Fibroblast of skin of back (primary cell): ENCODE data around the gene ITSN2.
"Not testable (repeated sequence)": the region's sequence is repeated elsewhere in the genome, so short reads cannot be mapped to it uniquely, and the experiment has no call there.

Experiments used
- DNase-seq: peaks from one replicate; pipeline ENCODE4 v3.0.0-alpha.2; 2013

ITSN2 gene

DNA sequence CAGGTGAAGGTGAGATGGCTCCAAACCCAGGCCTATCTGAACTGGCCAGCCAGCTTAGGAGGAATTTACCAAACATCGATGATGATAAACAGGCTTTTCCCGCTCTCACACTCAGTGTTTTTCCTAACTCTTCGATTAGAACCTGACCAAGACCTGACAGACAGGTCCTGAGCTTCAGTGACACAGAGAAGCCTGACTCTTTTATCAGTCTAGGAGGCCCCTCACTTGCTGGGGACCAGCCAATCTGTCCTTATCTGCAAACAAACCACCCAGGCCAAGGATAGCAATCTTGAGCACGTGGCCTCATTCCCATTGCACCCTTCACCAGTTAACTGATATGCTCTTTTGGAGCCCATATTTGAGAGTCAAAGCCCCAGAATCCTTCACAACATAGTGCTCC, 1.9 kb upstream of the ITSN2 start:
- no peak for DNase-seq

DNA sequence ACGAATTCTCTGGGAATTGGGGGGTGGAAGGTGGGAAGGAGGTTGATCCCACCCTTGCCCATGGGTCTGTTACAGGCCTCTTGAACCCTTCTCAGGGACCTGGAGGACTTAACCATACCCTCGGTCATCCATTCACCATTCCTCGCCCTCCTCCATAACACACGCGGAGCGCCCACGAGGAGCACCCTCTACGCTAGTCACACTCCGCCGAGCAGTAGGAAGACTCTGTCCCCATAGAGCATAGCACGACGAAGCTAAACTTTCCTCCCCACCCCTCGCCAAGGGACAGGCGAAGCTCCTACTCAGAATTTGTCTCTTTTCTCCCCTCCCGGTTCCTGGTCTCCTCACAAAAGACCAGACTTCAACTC, 611 bp upstream of the ITSN2 start:
- DNase-seq: no peak

DNA sequence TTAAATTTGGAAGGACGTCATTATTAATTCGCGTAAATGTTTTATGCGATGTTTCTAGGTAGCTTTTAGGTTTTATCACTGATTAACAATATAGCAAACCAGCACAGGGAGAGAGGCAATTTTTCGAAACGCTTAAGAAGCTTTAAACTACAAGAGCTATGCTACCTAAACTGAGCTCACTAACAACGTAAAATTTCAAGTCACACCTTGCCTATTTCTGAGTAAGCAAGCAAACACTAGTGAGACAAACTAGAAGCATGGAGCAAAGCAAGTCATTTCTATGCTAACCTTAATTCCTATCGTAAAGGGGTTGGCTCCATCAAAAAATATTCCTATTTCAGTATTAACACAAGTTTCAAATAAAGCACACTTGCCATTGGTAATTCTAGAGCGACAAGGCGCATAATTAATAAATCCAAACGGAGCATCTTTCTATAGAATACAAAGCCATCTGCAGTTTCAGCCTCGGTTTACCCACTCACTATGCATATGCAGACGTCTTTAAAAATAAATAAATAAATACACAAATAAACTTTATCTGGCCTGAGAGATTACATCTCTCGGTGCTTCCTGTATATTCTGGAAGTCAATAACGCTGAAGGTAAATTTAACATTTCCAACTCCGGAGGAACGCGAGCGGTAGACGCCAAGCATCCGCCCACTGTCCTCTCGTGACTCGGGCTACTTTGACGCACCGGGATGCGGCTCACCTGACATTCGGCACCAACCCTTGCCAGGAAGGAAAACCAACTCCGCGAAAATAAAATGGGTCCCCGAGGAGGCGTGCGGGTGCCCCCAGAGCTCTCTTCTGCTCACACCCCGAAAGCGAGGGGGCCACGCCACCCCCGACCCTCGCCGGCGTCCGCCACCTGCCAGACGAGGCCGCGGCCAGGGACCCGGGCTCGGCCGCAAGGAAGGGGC, 947 bp downstream of the ITSN2 start:
- no peak for DNase-seq

DNA sequence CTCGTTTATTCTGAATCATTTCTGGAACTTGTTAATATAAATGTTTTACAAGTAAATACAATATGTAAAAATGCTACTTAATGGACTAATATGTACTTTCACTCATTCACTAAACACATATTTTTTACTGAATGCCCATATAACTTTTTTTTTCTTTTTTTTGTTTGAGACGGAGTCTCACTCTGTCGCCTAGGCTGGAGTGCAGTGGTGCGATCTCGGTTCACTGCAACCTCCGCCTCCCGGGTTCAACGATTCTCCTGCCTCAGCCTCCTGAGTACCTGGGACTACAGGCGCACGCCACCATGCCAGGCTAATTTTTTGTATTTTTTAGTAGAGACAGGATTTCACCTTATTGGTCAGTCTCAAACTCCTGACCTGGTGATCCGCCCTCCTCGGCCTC, 2.6 kb downstream of the ITSN2 start:
- DNase-seq: not testable (repeated sequence)

DNA sequence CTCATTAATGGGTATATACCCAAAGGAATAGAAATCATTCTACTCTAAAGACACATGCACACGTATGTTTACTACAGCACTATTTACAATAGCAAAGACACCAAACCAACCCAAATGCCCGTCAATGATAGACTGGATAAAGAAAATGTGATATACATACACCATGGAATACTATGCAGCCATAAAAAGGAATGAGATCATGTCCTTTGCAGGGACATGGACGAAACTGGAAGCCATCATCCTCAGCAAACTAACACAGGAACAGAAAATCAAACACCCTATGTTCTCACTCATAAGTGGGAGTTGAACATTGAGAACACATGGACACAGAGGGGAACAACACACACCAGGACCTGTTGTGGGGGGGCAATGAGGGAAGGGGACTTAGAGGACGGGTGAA, 3.2 kb downstream of the ITSN2 start:
- DNase-seq: not testable (repeated sequence)

DNA sequence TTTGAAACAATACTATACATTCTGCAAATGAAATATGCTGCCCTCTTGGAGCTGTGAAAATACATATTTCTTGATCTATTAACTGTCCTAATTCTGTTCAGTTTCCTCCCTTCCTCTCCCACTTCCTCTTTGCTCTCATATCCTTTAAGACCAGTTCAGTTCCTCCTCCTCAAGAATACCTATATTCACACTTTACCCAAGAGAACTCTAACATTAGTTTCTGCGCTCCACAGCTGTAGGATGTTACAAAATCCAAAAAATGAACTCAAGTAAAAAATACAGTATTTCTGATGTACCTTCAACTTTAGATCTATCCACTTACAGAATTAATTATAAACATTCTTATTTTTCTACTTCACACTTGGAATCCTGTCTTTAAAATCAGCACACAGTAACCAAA, 5.4 kb downstream of the ITSN2 start:
- no peak for DNase-seq

DNA sequence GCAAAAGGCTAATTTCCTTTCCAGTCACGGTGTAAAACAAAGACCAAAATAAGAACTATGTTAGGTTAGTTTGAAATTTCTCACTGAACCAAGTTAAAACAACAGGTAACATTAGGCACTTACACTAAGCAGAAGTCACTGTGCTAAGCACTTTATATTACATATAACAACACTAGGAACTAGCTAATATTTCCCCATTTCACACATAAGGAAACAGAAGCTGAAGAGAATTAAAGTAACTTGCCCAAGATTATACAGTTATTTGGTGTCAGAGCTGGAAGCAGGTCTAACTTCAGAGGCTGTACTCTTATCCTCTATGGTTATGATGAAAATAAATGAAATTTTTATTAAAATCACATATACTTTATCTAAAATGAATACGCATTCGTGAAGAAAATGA, 5.9 kb downstream of the ITSN2 start:
- no peak for DNase-seq

DNA sequence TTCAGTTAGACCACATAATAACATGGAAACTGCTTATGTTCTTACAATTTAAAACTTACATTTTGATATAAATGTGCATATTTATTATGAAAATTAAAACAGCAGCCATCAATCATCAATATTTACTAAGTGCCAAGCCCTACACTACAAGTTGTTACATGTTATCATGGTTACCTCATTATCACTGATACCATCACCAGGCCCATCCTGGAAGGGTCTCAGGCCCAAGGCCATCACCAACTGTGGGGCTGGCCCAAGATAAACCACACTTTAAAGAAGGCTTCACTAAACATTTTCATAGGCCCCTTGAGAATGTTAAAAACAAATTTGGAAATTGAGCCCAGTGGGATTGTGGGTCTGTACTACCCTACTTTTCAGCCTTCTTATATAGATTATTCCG, 6.4 kb downstream of the ITSN2 start:
- no peak for DNase-seq

DNA sequence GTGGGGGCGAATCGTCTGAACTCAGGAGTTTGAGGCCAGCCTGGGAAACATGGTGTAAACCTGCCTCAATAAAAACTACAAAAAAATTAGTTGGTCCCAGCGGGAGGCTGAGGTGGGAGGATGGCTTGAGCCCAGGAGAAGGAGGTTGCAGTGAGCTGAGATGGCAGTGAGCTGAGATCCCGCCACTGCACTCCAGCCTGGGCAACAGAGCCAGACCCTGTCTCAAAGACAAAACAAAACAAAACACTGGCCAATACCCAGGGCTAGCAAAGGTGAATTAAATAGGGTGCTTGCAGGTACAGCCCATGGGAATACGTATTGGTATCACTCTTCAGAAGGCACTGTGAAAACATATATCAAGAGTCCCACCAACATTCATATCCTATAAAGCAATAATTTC, 7.0 kb downstream of the ITSN2 start:
- DNase-seq: no peak

DNA sequence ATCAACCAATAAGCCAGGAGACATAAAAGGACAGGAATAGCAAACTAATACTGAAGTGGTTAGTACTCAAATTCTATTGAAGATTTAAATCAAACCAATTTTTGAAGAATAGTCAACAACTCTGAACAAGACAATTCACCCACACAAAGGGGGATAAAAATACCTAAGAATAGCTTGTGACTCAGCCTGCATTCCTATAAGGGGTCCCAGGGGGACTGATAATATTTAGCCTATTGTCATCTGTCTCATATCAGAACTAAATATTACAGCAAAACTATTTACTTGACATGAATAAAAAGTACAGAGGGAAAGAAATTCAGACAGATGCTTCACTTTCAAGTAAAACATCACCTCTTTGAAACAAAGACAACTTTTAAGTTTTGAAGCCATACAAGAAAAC, 7.7 kb downstream of the ITSN2 start:
- DNase-seq: peak; percentile 54

DNA sequence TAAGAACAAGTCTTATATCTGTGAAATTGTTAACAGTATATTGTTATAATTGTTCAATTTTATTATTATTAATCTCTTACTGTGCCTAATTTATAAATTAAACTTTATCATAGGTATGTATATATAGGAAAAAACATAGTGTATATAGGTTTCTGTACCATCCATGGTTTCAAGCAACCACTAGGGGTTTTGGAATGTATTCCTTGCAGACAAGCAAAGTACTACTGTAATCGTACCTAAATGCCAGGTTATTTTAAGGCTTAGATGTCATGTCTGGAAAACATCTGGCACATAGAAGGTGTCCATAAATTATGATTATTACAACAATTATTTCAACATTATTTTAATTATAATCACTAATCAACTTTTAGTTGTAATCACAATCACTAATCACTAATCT, 8.4 kb downstream of the ITSN2 start:
- no peak for DNase-seq

DNA sequence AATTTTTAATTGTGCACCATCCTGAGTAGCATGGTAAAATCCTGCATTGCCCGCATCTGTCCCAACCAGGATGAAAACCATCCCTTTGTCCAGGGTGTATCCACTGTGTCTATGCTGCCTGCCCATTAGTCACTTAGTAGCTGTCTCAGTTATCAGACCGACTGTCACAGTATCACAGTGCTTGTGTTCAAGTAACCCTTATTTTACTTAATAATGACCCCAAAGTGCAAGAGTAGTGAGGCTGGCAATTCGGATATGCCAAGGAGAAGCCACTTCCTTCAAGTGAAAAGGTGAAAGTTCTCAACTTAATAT, 8.8 kb downstream of the ITSN2 start:
- DNase-seq: no peak

DNA sequence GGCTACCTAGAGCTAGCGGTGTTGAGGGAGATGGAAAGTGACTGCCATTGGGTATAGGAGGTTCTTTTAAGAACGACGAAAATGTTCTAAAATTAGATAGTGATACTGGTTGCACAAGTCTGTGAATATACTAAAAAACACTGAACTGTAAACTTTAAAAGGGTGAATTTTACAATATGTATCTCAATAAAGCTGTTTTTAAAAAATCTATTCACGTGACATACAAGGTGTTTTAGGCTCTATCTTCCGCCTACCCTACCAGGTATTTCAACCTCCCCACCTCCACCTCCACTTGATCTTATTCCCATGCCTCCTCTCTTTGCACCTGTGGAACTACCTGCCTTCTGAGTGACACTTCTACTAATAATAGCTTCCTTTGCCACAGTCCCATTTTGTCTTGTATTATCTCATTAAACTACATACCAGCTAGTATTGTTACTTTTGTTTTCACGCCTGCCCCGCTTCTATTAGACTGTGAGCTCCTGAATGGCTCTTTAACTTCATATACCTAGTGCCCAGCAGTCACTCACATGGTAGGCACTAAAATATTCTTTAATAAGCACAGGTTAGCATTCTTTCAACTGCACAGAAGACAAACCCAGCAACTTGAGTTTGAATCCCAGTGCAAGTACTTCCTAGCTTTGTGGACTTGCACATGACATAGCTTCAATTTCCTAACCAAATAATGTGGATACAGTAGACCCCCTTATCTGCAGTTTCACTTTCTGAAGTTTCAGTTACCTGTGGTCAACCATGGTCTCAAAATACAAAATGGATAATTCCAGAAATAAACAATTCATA, 9.3 kb downstream of the ITSN2 start:
- no peak for DNase-seq

DNA sequence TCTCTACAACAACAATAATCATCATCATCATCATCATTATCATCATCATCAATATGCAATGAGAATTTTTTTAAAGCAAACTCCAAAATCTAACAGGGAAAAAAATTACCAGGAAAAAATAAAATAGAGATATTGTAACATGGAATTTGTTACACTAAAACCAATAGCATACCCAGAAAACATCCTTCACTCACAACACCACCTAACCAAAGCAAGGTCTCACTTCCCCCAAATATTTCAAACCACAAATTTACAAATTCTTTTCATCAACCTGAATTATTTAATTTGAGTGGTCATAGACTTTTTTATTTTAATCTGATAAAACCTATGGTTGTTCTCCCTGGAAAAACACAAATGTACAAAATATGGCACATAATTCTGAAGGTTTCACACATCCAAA, 11.2 kb downstream of the ITSN2 start:
- DNase-seq: no peak

DNA sequence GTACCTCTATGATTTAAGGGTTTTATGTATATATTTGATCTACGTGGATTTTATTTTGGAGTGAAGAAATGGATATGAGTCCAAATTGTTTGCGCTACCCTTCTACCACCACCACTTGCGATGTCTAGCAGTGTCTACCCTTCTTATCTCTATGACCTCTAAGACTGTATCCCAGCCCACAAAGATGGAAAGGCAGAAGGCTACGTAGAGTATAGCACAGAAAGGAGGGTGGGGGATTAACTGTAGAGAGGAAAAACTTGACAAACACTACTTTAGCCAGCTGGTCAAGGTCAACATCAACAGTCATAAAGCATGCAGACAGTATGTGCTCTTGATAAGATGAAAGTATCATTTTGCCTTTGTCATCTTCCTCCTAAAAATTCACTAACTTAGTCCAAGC, 14.4 kb downstream of the ITSN2 start:
- no peak for DNase-seq

DNA sequence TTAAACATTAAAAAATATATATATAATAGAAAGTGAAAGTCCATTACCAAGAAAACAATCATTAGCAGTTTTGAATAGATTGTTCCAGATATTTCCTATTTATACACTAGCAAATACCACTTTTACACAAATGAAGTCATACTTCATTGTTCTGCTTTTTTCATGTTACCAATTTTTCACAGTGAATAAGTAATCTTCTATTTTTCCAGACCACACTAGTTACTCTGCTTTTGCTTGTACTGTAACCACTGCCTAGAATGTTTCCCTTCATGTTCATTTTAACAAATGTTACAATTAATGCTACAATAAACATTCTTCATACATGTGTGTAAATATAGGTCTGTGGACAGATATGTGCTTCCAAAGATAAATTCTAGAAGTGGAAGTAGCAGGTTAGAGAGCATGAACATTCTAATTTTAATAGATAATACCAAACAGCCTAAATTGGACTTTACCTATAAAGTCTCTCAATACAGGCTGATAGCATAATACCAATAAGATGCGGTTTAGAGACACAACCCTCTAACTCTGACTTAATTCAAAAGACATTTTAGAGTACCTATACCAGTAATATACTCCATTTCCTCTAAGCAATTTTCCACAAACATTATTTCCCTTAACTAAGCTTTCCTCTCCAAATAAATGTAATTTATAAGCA, 17.0 kb downstream of the ITSN2 start:
- no peak for DNase-seq

DNA sequence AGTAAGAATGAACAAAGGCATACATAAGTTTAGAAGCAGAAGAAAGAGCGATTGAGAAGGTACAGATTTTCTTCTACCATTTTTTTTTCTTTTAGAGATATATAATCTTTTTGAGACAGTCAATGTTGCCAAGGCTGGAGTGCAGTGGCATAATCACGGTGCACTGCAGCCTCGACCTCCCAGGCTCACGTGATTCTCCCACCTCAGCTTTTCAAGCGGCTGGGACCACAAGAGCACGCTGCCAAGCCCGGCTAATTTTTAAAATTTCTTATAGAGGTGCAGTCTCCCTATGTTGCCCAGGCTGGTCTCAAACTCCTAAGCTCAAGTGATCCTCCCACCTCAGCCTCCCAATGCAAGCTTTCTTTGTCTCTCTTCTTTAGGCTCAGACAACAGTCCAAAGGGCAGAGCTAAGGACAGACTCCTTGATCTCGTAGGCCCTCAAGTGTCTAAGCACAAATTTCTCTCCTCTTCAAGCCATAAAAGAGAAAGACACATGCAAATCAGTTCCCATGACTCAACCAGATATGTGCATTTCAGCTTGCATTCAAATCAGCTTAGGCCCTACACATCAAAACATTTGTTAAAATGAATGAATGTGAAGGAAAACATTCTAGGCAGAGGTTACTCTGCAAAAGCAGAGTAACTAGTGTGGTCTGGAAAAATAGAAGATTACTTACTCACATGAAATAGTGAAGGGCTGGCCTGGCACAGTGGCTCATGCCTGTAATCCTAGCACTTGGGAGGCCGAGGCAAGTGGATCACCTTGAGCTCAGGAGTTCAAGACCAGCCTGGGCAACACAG, 18.0 kb downstream of the ITSN2 start:
- DNase-seq: peak; percentile 58

DNA sequence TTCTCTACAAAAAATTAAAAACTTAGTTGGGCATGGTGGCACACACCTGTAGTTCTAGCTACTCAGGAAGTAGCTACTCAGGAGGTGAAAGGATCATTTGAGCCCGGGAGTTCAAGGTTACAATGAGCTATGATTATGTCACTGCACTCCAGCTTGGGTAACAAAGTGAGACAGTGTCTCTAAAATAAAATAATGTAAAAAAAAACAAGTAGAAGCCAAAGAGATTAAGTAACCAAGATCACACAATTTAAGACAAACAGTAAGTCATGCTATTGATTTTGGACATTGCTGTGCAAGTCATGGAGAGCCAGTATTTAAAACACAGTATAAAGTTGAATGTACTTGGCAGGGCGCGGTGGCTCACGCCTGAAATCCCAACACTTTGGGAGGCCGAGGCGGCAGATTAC, 20.5 kb downstream of the ITSN2 start:
- no peak for DNase-seq

DNA sequence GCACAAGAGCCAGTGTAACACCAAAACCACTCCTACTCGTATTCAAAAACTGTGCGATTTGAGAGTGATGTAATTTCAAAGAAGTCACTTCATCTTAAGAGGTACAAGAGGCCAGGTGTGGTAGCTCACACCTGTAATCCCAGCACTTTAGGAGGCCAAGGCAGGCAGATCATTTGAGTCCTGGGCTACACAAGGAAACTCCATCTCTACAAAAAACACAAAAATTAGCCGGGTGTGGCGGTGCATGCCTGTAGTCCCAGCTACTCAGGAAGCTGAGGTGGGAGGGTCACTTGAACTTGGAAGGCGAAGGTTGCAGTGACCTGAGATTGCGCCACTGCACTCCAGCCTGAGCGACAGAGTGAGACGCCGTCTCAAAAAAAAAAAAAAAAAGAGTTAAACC, 21.2 kb downstream of the ITSN2 start:
- not testable (repeated sequence) for DNase-seq

DNA sequence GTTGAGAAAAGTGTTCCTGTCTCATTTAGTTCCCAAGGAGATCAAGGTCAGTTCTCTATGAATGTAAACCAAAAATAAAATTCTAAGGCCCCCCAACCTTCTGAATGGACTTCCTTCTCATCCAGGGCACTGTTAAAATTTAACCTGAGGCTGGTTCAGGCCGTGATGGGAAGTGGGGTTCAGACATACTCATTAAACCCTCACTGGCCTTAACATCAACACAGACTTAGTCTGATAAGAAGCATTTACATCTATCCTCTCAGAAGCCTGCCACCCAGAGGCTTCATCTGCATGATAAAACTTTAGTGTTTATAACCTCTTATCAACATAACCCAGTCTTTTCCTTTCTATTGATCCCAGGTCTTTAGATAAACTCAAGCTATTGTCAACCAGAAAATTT, 22.4 kb downstream of the ITSN2 start:
- no peak for DNase-seq

DNA sequence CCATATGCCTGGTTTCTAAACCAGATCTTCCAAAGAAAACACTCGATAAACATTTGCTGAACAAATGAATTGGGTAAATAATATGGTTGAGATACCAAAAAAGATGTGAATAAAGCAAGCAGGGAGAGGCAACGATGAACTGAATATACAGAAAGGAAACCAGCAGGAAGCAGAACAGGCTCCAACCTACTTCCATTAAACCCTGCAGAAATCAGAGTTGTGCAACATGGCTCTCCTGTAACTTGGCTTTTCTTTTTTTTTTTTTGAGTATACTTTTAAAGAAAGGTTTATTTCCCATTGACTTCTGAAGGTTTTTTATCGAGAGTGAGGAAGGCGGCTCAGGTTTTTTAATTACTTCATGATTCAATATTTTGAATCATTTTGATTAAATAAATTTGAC, 23.5 kb downstream of the ITSN2 start:
- no peak for DNase-seq

DNA sequence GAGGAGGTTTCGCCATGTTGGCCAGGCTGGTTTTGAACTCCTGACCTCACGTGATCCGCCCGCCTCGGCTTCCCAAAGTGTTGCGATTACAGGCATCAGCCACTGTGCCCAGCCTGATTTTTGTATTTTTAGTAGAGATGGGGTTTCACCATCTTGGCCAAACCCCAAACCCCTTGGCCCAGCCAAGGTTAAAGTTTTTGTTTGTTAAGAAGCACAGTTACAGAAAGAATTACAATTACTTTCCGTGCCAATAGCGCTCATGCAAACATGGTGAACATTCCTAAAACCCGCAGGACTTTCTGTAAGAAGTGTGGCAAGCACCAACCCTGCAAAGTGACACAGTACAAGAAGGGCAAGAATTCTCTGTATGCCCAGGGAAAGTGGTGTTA, 26.1 kb downstream of the ITSN2 start:
- DNase-seq: peak; percentile 32
